ENCODE data around the gene C13orf46. TPM values are rescaled to one million over a fixed set of nuclear protein-coding genes. Genes with fewer than 3 reads are reported as not detected.

Gene C13orf46
- total RNA-seq, 1 experiment from 2014 or later = 1.4 TPM

- Mint-ChIP-seq H3K4me3 (ENCODE audit: unreplicated experiment) (no peak overlapping the region), H3K4me1 (ENCODE audit: insufficient read depth, unreplicated experiment) (no peaks in the 10 kb centered on the region), H3K9me3 (ENCODE audit: unreplicated experiment) (peaks cover 22% of the 10 kb centered on the region), H3K27ac (ENCODE audit: low read depth, unreplicated experiment) (no peak overlapping the region), H3K27me3 (ENCODE audit: insufficient read depth, unreplicated experiment) (no peaks in the 10 kb centered on the region), H3K36me3 (ENCODE audit: insufficient read depth, unreplicated experiment) (peaks cover 13% of the 10 kb centered on the region)
- ChIA-PET POLR2A (no interaction called here), CTCF (interaction anchor here (0.6 to 0.9 kb wide), 2 partner anchors 126 to 142 kb away, joined by 3 read pairs; no protein-coding TSS in a partner anchor)
- TF ChIP-seq CTCF (IDR thresholded peaks at IDR 0.05; ENCODE audit: unreplicated experiment) = no peak
- DNase-seq (ENCODE audit: unreplicated experiment) = no peak
- no TSS peak for BruUV-seq (replicated peaks)
- intact Hi-C loops (cut with micrococcal nuclease) = loop anchor here (10.0 kb wide), 1 partner anchor 196 kb away; no protein-coding TSS in a partner anchor
These were observed 15.5 kb downstream of the C13orf46 start for GRCh38 chr13:113958373-113958772.

- Mint-ChIP-seq H3K27me3 (ENCODE audit: insufficient read depth, unreplicated experiment) (no peaks in the 10 kb centered on the region), H3K36me3 (ENCODE audit: insufficient read depth, unreplicated experiment) (peaks cover 13% of the 10 kb centered on the region), H3K9me3 (ENCODE audit: unreplicated experiment) (peaks cover 22% of the 10 kb centered on the region), H3K4me1 (ENCODE audit: insufficient read depth, unreplicated experiment) (no peaks in the 10 kb centered on the region), H3K27ac (ENCODE audit: low read depth, unreplicated experiment) (peak overlapping the region; percentile 49), H3K4me3 (ENCODE audit: unreplicated experiment) (no peak overlapping the region)
- no TSS peak for BruUV-seq (replicated peaks)
- CTCF ChIA-PET = no interaction called here
- no peak for TF ChIP-seq CTCF (IDR thresholded peaks at IDR 0.05; ENCODE audit: unreplicated experiment)
- POLR2A ChIA-PET = no interaction called here
- DNase-seq (ENCODE audit: unreplicated experiment) = no peak
- intact Hi-C loops (cut with micrococcal nuclease) = loop anchor here (10.0 kb wide), 1 partner anchor 198 kb away; no protein-coding TSS in a partner anchor
These were observed 17.3 kb downstream of the C13orf46 start for GRCh38 chr13:113956571-113956970.

- no peak for DNase-seq (ENCODE audit: unreplicated experiment)
- BruUV-seq (replicated peaks) = no TSS peak
- intact Hi-C loops (cut with micrococcal nuclease) = loop anchor here (10.0 kb wide), 1 partner anchor 199 kb away; no protein-coding TSS in a partner anchor
- Mint-ChIP-seq H3K36me3 (ENCODE audit: insufficient read depth, unreplicated experiment) (peaks cover 13% of the 10 kb centered on the region), H3K9me3 (ENCODE audit: unreplicated experiment) (peaks cover 22% of the 10 kb centered on the region), H3K4me3 (ENCODE audit: unreplicated experiment) (no peak overlapping the region), H3K27me3 (ENCODE audit: insufficient read depth, unreplicated experiment) (no peaks in the 10 kb centered on the region), H3K27ac (ENCODE audit: low read depth, unreplicated experiment) (no peak overlapping the region), H3K4me1 (ENCODE audit: insufficient read depth, unreplicated experiment) (no peaks in the 10 kb centered on the region)
- CTCF ChIA-PET = no interaction called here
- POLR2A ChIA-PET = no interaction called here
- TF ChIP-seq CTCF (IDR thresholded peaks at IDR 0.05; ENCODE audit: unreplicated experiment) = no peak
These were observed 18.2 kb downstream of the C13orf46 start for GRCh38 chr13:113955691-113956090.

GRCh38 chr13:113955235-113955634 is 18.6 kb downstream of the C13orf46 start:
- ChIA-PET CTCF (no interaction called here), POLR2A (no interaction called here)
- intact Hi-C loops (cut with micrococcal nuclease) = loop anchor here (10.0 kb wide), 1 partner anchor 200 kb away; no protein-coding TSS in a partner anchor
- Mint-ChIP-seq H3K4me3 (ENCODE audit: unreplicated experiment) (no peak overlapping the region), H3K27ac (ENCODE audit: low read depth, unreplicated experiment) (no peak overlapping the region), H3K4me1 (ENCODE audit: insufficient read depth, unreplicated experiment) (no peaks in the 10 kb centered on the region), H3K36me3 (ENCODE audit: insufficient read depth, unreplicated experiment) (peaks cover 13% of the 10 kb centered on the region), H3K9me3 (ENCODE audit: unreplicated experiment) (peaks cover 22% of the 10 kb centered on the region), H3K27me3 (ENCODE audit: insufficient read depth, unreplicated experiment) (no peaks in the 10 kb centered on the region)
- BruUV-seq (replicated peaks) = no TSS peak
- DNase-seq (ENCODE audit: unreplicated experiment) = no peak
- TF ChIP-seq CTCF (IDR thresholded peaks at IDR 0.05; ENCODE audit: unreplicated experiment) = no peak
